IMR-90 (cell line): ENCODE results near the gene FAM120A.

Experiments used
- BHLHE40 ChIP-seq: fragments of 150-350 bp; IDR thresholded peaks from 2 replicates; pipeline ENCODE4 v1.6.1; 2016; ENCODE audit warnings: mild to moderate bottlenecking, low read depth, low read length
- CEBPB ChIP-seq: IDR thresholded peaks from 2 replicates; pipeline ENCODE4 v1.6.1; 2012; ENCODE audit warnings: low read depth, low read length, improper control_type of control experiment
- ELK1 ChIP-seq: fragments of 150-350 bp; IDR thresholded peaks from 2 replicates; pipeline ENCODE4 v1.6.1; 2016; ENCODE audit warnings: low read depth, mild to moderate bottlenecking, low read length, moderate library complexity, borderline replicate concordance
- FOS ChIP-seq: fragments of 150-350 bp; IDR thresholded peaks from 2 replicates; pipeline ENCODE4 v1.6.1; 2016; ENCODE audit warnings: low read depth, low read length
- MAZ ChIP-seq: IDR thresholded peaks from 2 replicates; pipeline ENCODE4 v1.6.1; 2012; ENCODE audit warnings: low read depth, mild to moderate bottlenecking, low read length, improper control_type of control experiment, moderate library complexity, borderline replicate concordance
- MXI1 ChIP-seq: IDR thresholded peaks from 2 replicates; pipeline ENCODE4 v1.6.1; 2012; ENCODE audit warnings: low read depth, mild to moderate bottlenecking, low read length, moderate library complexity, borderline replicate concordance
- NFE2L2 ChIP-seq: fragments of 150-350 bp; IDR thresholded peaks from 2 replicates; pipeline ENCODE4 v1.6.1; 2016; ENCODE audit warnings: low read depth, mild to moderate bottlenecking, low read length
- POLR2A ChIP-seq: IDR thresholded peaks from 2 replicates; pipeline ENCODE4 v1.6.1; 2012; ENCODE audit warnings: mild to moderate bottlenecking, low read depth, low read length
- RAD21 ChIP-seq: IDR thresholded peaks from 2 replicates; pipeline ENCODE4 v1.6.1; 2012; ENCODE audit warnings: low read length, improper control_type of control experiment
- RCOR1 ChIP-seq: IDR thresholded peaks from 2 replicates; pipeline ENCODE4 v1.6.1; 2012; ENCODE audit warnings: mild to moderate bottlenecking, low read length, improper control_type of control experiment; ENCODE audit not compliant: insufficient replicate concordance
- SMC3 ChIP-seq: fragments of 150-350 bp; IDR thresholded peaks from 2 replicates; pipeline ENCODE4 v1.6.1; 2016; ENCODE audit warnings: low read depth, mild to moderate bottlenecking, antibody characterized with exemption, low read length, moderate library complexity
- USF2 ChIP-seq: fragments of 150-350 bp; IDR thresholded peaks from 2 replicates; pipeline ENCODE4 v1.6.1; 2017; ENCODE audit warnings: mild to moderate bottlenecking, antibody characterized with exemption, low read length, low read depth
- TF ChIP-seq, protein P1 (sequence below): conservative IDR thresholded peaks from 2 replicates; pipeline ENCODE4 v1.5.1; 2012; ENCODE audit warnings: mild to moderate bottlenecking, low read depth, low read length, improper control_type of control experiment

GRCh38 chr9:93597871-93598646 lies 146.6 kb downstream of the FAM120A start:
- TF ChIP-seq, protein P1, sequence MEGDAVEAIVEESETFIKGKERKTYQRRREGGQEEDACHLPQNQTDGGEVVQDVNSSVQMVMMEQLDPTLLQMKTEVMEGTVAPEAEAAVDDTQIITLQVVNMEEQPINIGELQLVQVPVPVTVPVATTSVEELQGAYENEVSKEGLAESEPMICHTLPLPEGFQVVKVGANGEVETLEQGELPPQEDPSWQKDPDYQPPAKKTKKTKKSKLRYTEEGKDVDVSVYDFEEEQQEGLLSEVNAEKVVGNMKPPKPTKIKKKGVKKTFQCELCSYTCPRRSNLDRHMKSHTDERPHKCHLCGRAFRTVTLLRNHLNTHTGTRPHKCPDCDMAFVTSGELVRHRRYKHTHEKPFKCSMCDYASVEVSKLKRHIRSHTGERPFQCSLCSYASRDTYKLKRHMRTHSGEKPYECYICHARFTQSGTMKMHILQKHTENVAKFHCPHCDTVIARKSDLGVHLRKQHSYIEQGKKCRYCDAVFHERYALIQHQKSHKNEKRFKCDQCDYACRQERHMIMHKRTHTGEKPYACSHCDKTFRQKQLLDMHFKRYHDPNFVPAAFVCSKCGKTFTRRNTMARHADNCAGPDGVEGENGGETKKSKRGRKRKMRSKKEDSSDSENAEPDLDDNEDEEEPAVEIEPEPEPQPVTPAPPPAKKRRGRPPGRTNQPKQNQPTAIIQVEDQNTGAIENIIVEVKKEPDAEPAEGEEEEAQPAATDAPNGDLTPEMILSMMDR: no peak
- TF ChIP-seq POLR2A (no peak), MXI1 (no peak), BHLHE40 (no peak), ELK1 (no peak), USF2 (no peak), RCOR1 (no peak), NFE2L2 (no peak), RAD21 (no peak), SMC3 (no peak), FOS (no peak), MAZ (no peak), CEBPB (no peak)
